OCI-LY3 (cell line): Measurements from ENCODE around the gene METTL23.
"Not testable (repeated sequence)": the region's sequence is repeated elsewhere in the genome, so short reads cannot be mapped to it uniquely, and the experiment has no call there.

Experiments used
- H2AFZ ChIP-seq: fragments of 200-600, 300-600 bp; shearing (Covaris generic); 2 replicates; pipeline ENCODE4 v1.6.0; 2014; ENCODE audit warnings: antibody characterized with exemption, low read depth, low read length
- H3K27ac ChIP-seq: fragments of 200-600, 300-600 bp; sonication (generic); 2 replicates; pipeline ENCODE4 v1.5.1; 2014; ENCODE audit warnings: mild to moderate bottlenecking, low read length, moderate library complexity, mixed read lengths
- H3K27me3 ChIP-seq: fragments of 200-600, 300-600 bp; sonication (generic); 2 replicates; pipeline ENCODE4 v1.6.1; 2014; ENCODE audit warnings: low read depth, low read length, mixed read lengths
- H3K36me3 ChIP-seq: fragments of 200-600, 300-600 bp; sonication (generic); replicated peaks from 2 replicates; pipeline ENCODE3; 2014; ENCODE audit warnings: low read depth, low read length, mixed read lengths
- H3K4me1 ChIP-seq: fragments of 300-600, 200-600 bp; sonication (generic); 2 replicates; pipeline ENCODE4 v1.6.1; 2014; ENCODE audit warnings: low read length, mixed read lengths
- H3K4me2 ChIP-seq: fragments of 200-600, 300-600 bp; sonication (generic); 2 replicates; pipeline ENCODE4 v1.6.1; 2014; ENCODE audit warnings: low read length, mixed read lengths
- H3K4me3 ChIP-seq: fragments of 300-600, 200-600 bp; sonication (generic); 2 replicates; pipeline ENCODE4 v1.5.1; 2014; ENCODE audit warnings: antibody characterized with exemption, mild to moderate bottlenecking, low read length, moderate library complexity
- H3K79me2 ChIP-seq: fragments of 300-600, 200-600 bp; shearing (Covaris generic); 2 replicates; pipeline ENCODE4 v1.6.1; 2014; ENCODE audit warnings: mild to moderate bottlenecking, low read length, mixed read lengths
- H3K9ac ChIP-seq: fragments of 300-600, 200-600 bp; shearing (Covaris generic); 2 replicates; pipeline ENCODE4 v1.6.0; 2014; ENCODE audit warnings: mild to moderate bottlenecking, low read length, moderate library complexity
- H3K9me3 ChIP-seq: fragments of 200-600, 300-600 bp; shearing (Covaris generic); 2 replicates; pipeline ENCODE4 v1.6.1; 2014; ENCODE audit warnings: low read length, mixed read lengths; ENCODE audit not compliant: insufficient read depth
- H4K20me1 ChIP-seq: fragments of 200-600, 300-600 bp; sonication (generic); 2 replicates; pipeline ENCODE4 v1.6.1; 2016; ENCODE audit warnings: low read length, mixed read lengths; ENCODE audit not compliant: insufficient read depth
- CTCF ChIP-seq: fragments of 200-600, 300-600 bp; sonication (generic); IDR thresholded peaks from 2 replicates; pipeline ENCODE4 v1.5.1; 2014; ENCODE audit warnings: antibody characterized with exemption, low read length, low read depth
- EZH2phosphoT487 ChIP-seq: fragments of 200-600 bp; shearing (Covaris generic); IDR thresholded peaks from 2 replicates; pipeline ENCODE4 v1.6.1; 2018; ENCODE audit warnings: antibody characterized with exemption, mixed run types, low read depth

The METTL23 gene

GRCh38 chr17:76710863-76711611 lies 15.6 kb upstream of the METTL23 start, which contains the start of gene MXRA7:
MXRA7 (minus strand) TSS chr17:76710965; CDS start chr17:76710946, 19 bp downstream.
- Histone ChIP-seq H2AFZ (peak within 1 kb of the TSS; percentile 70; the same call in 1 of the 2 replicates), H3K4me1 (peaks cover 17% of the 10 kb centered on the region), H3K4me2 (peak within 1 kb of the TSS; percentile 100), H3K36me3 (peaks cover 20% of the 10 kb centered on the region), H4K20me1 (peaks cover 13% of the 10 kb centered on the region; the same call in 1 of the 2 replicates), H3K79me2 (peaks cover 4% of the 10 kb centered on the region), H3K9me3 (no peaks in the 10 kb centered on the region), H3K9ac (peak within 1 kb of the TSS; percentile 75), H3K27me3 (peaks cover 3% of the 10 kb centered on the region; the same call in 1 of the 2 replicates), H3K27ac (no peak within 1 kb of the TSS), H3K4me3 (peak within 1 kb of the TSS; percentile 84)
- TF ChIP-seq EZH2phosphoT487 (no peak), CTCF (no peak)

GRCh38 chr17:76712321-76712720 lies 14.3 kb upstream of the METTL23 start:
- H3K9me3 ChIP-seq, H3K27ac ChIP-seq, H2AFZ ChIP-seq, H3K4me2 ChIP-seq, H3K27me3 ChIP-seq, H3K9ac ChIP-seq, H3K4me3 ChIP-seq, H3K79me2 ChIP-seq: not testable (repeated sequence)
- Histone ChIP-seq H3K4me1 (peaks cover 17% of the 10 kb centered on the region), H3K36me3 (peaks cover 29% of the 10 kb centered on the region), H4K20me1 (peaks cover 13% of the 10 kb centered on the region; the same call in 1 of the 2 replicates)

GRCh38 chr17:76713765-76714164 lies 12.9 kb upstream of the METTL23 start:
- Histone ChIP-seq H3K36me3 (peaks cover 38% of the 10 kb centered on the region), H3K79me2 (peaks cover 4% of the 10 kb centered on the region), H3K4me1 (peaks cover 17% of the 10 kb centered on the region), H3K9me3 (no peaks in the 10 kb centered on the region), H3K9ac (no peak overlapping the region), H4K20me1 (peaks cover 13% of the 10 kb centered on the region; the same call in 1 of the 2 replicates), H3K4me3 (no peak overlapping the region), H3K27ac (no peak overlapping the region), H2AFZ (no peak overlapping the region), H3K4me2 (no peak overlapping the region), H3K27me3 (peaks cover 3% of the 10 kb centered on the region; the same call in 1 of the 2 replicates)
- TF ChIP-seq EZH2phosphoT487 (no peak), CTCF (no peak)

GRCh38 chr17:76714336-76714735 lies 12.3 kb upstream of the METTL23 start:
- TF ChIP-seq CTCF (no peak), EZH2phosphoT487 (no peak)
- Histone ChIP-seq H3K36me3 (peaks cover 41% of the 10 kb centered on the region), H3K4me1 (peaks cover 17% of the 10 kb centered on the region), H3K27ac (no peak overlapping the region), H3K27me3 (peaks cover 3% of the 10 kb centered on the region; the same call in 1 of the 2 replicates), H3K4me3 (no peak overlapping the region), H3K9ac (no peak overlapping the region), H4K20me1 (peaks cover 13% of the 10 kb centered on the region; the same call in 1 of the 2 replicates), H3K79me2 (peaks cover 4% of the 10 kb centered on the region), H3K4me2 (no peak overlapping the region), H2AFZ (no peak overlapping the region), H3K9me3 (no peaks in the 10 kb centered on the region)
